A549 (cell line): ENCODE measurements around the gene FERMT3. TPM values are rescaled to one million over a fixed set of nuclear protein-coding genes. Genes with fewer than 3 reads are reported as not detected.

Experiments used
- ATAC-seq, 2 experiments: fragments of 200-7000 bp in 1 of 2; fragments of >200 bp in 1 of 2; cut with Nextera tagmentation in 1 of 2; cut with Tn5 transposase in 1 of 2; 3 replicates each; pipeline versions ENCODE4 v1.8.0 to v1.9.1; 2018 to 2020; ENCODE audit warnings: mild to moderate bottlenecking in 1 of 2, moderate library complexity in 1 of 2
- CTCF ChIA-PET: fragments of 300-600 bp; sonication (Branson Sonifier 250); formaldehyde crosslinking; extraction: SDS; loops from one replicate; lab custom pipeline; 2021; ENCODE audit warnings: antibody characterized with exemption, inconsistent platforms; lab: Yijun Ruan, JAX
- POLR2A ChIA-PET: fragments of 350-600 bp; formaldehyde crosslinking; extraction: SDS; loops from one replicate; lab custom pipeline; 2021; ENCODE audit warnings: antibody characterized with exemption, inconsistent platforms; lab: Yijun Ruan, JAX
- DNase-seq, 2 experiments: peaks; one replicate each; pipeline versions ENCODE4 v3.0.0 to v3.0.0-alpha.2; 2011 to 2016; ENCODE audit warnings: low read depth in 1 of 2, low spot score in 1 of 2
- FAIRE-seq: peaks from 2 replicates; lab custom pipeline; 2011; peaks lifted over from hg19 to GRCh38; lab: Jason Lieb, UNC
- H3K27ac ChIP-seq, 2 experiments: fragments of >200 bp; sonication (Bioruptor Twin); formaldehyde crosslinking; 3 replicates each; pipeline ENCODE4 v1.5.1; 2016 to 2017
- H3K4me1 ChIP-seq: fragments of >200 bp; sonication (Bioruptor Twin); formaldehyde crosslinking; 3 replicates; pipeline ENCODE4 v1.6.1; 2016
- H3K4me2 ChIP-seq: fragments of >200 bp; sonication (Bioruptor Twin); formaldehyde crosslinking; 3 replicates; pipeline ENCODE4 v1.6.1; 2016
- H3K4me3 ChIP-seq: fragments of >200 bp; sonication (Bioruptor Twin); formaldehyde crosslinking; 3 replicates; pipeline ENCODE4 v1.5.1; 2016
- H3K9me3 ChIP-seq: fragments of >200 bp; sonication (Bioruptor Twin); formaldehyde crosslinking; 3 replicates; pipeline ENCODE4 v1.6.1; 2016
- EHF ChIP-seq: fragments of 250-450 bp; sonication (Bioruptor Pico); IDR thresholded peaks from 2 replicates; pipeline ENCODE4 v1.5.0; 2020; ENCODE audit warnings: mild to moderate bottlenecking
- FOSB ChIP-seq: fragments of 250-450 bp; sonication (Bioruptor Pico); IDR thresholded peaks from 2 replicates; pipeline ENCODE4 v1.5.0; 2020; ENCODE audit warnings: mild to moderate bottlenecking, moderate library complexity
- FOSL2 ChIP-seq, 2 experiments: fragments of 450-650 bp in 1 of 2; fragments of >200 bp in 1 of 2; sonication (Bioruptor Twin) in 1 of 2; formaldehyde crosslinking; IDR thresholded peaks; 2 replicates each; pipeline versions ENCODE4 v1.5.0 to v1.6.1; 2016 to 2020; ENCODE audit warnings: mild to moderate bottlenecking in 1 of 2, moderate library complexity in 1 of 2
- HEYL ChIP-seq: fragments of 250-450 bp; sonication (Bioruptor Pico); IDR thresholded peaks from 2 replicates; pipeline ENCODE4 v1.8.0; 2021; ENCODE audit warnings: mild to moderate bottlenecking, moderate library complexity
- JUN ChIP-seq, 2 experiments: fragments of >200 bp; sonication (Bioruptor Twin); formaldehyde crosslinking; IDR thresholded peaks; 2 replicates in 1 of 2; 3 replicates in 1 of 2; pipeline ENCODE4 v1.6.1; 2016 to 2017
- KDM1A ChIP-seq: fragments of 200-600 bp; sonication (generic); IDR thresholded peaks from 2 replicates; pipeline ENCODE4 v1.6.1; 2016; ENCODE audit warnings: low read depth, mild to moderate bottlenecking
- WGBS: methylation state at CpG from one replicate; pipeline ENCODE4 v1.1.6; 2017; ENCODE audit errors: missing lambda C conversion rate; 5-methylcytosine and 5-hydroxymethylcytosine counted together
- polyA plus RNA-seq, 4 experiments: library from polyadenylated mRNA; depleted of rRNA in 3 of 4; stranded (reverse); fragments of >200 nt; fragmentation: RNase III in 1 of 4; extraction: RNeasy Plus Mini Kit Qiagen cat#74134 plus additional on column Dnase treatment in 1 of 4; gene quantifications; 2 replicates in 3 of 4; 3 replicates in 1 of 4; pipeline ENCODE4 v1.2.3, GENCODE V29; 2011 to 2017
- TF ChIP-seq, protein P1 (sequence below): fragments of >200 bp; sonication (Bioruptor Twin); formaldehyde crosslinking; IDR thresholded peaks from 3 replicates; pipeline ENCODE4 v1.5.1; 2016
- TF ChIP-seq, protein P2 (sequence below): IDR thresholded peaks from 2 replicates; pipeline ENCODE4 v1.6.1; 2012; ENCODE audit warnings: low read depth, borderline replicate concordance
- TF ChIP-seq, protein P3 (sequence below): fragments of 200-600 bp; sonication (generic); IDR thresholded peaks from 2 replicates; pipeline ENCODE4 v1.6.1; 2016; ENCODE audit warnings: antibody characterized with exemption, mild to moderate bottlenecking, moderate library complexity
- TF ChIP-seq, protein P4 (sequence below): fragments of 250-450 bp; sonication (Bioruptor Pico); IDR thresholded peaks from 2 replicates; pipeline ENCODE4 v1.5.0; 2020; ENCODE audit warnings: low read depth, mild to moderate bottlenecking, moderate library complexity
- TF ChIP-seq, protein P5 (sequence below): fragments of 450-650 bp; IDR thresholded peaks from 2 replicates; pipeline ENCODE4 v1.6.1; 2014; ENCODE audit warnings: antibody characterized with exemption

FERMT3 gene
- polyA plus RNA-seq, 2 of the 4 experiments (the other 2 are of a cell fraction), result 0.56 to 2.1 TPM

DNA sequence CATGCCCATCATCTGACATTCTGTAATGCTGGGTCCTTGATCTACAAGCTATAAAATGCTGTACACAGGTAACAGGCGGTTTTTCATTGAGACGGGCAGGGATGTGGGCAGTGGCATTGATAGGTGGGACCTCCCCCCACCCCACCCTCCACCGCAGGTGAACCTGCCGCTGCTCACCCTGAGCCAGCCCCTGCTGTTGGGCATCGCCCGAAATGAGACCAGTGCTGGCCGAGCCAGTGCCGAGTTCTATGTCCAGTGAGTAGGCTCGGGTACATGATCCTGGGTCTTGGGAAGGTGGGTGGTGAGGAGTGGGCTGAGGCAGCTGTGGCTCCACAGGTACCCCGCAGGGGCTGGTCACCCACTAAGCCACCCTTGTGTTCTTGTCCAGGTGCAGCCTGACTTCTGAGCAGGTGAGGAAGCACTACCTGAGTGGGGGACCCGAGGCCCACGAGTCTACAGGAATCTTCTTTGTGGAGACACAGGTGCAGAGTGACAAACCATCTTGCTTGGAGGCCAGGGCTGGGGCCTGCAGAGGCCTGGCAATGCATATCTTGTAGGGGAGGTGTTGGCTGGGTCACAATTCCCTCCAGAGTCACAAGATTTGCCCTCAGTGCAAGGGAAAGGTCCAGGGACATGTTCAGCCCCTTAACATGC is 22.7 kb downstream of the FERMT3 start:
- POLR2A ChIA-PET, result interaction anchor here (1.0 kb wide), 1 partner anchor 12 kb away, joined by 5 read pairs; the partner anchor contains the start of gene FKBP2
- H3K4me2 ChIP-seq, result no peak overlapping the region; the same call in 2 of the 3 replicates
- no peaks in the 10 kb centered on the region for H3K9me3 ChIP-seq
- peaks cover 48% of the 10 kb centered on the region for H3K4me1 ChIP-seq
- FAIRE-seq (no peak), DNase-seq (no peak), ATAC-seq (no peak)
- 78% methylated on average over 5 of the region's 12 CpGs for WGBS
- H3K4me3 ChIP-seq, result no peak overlapping the region
- H3K27ac ChIP-seq, result peak overlapping the region in 1 of 2 experiments; percentile 94; a peak in 1 of 6 replicates
- CTCF ChIA-PET, result interaction anchor here (19.9 kb wide), 1 partner anchor 26 kb away, joined by 254 read pairs; the partner anchor contains the start of gene FERMT3
- TF ChIP-seq, protein P1, sequence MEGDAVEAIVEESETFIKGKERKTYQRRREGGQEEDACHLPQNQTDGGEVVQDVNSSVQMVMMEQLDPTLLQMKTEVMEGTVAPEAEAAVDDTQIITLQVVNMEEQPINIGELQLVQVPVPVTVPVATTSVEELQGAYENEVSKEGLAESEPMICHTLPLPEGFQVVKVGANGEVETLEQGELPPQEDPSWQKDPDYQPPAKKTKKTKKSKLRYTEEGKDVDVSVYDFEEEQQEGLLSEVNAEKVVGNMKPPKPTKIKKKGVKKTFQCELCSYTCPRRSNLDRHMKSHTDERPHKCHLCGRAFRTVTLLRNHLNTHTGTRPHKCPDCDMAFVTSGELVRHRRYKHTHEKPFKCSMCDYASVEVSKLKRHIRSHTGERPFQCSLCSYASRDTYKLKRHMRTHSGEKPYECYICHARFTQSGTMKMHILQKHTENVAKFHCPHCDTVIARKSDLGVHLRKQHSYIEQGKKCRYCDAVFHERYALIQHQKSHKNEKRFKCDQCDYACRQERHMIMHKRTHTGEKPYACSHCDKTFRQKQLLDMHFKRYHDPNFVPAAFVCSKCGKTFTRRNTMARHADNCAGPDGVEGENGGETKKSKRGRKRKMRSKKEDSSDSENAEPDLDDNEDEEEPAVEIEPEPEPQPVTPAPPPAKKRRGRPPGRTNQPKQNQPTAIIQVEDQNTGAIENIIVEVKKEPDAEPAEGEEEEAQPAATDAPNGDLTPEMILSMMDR, result no peak

DNA sequence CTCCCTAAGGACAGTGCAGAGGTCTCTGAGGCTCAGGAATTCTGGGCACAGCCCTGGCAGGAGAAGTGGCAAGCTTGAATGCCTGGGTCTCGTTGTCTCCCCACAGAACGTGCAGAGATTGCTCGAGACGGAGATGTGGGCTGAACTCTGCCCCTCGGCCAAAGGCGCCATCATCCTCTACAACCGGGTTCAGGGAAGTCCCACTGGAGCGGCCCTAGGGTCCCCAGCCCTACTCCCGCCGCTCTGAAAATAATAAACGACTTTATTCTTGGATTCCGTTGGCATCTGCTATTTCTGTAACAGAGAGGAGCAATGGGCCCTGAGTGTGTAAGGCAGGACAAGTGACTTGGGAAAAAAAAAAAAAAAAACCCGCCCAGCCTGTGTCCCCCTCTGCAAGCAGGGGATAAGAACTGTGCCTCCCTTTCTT is 23.2 kb downstream of the FERMT3 start:
- ChIA-PET CTCF (interaction anchor here (19.9 kb wide), 1 partner anchor 27 kb away, joined by 254 read pairs; the partner anchor contains the start of gene FERMT3), POLR2A (interaction anchor here (1.0 kb wide), 1 partner anchor 11 kb away, joined by 5 read pairs; the partner anchor contains the start of gene FKBP2)
- WGBS, result 77% methylated on average over 13 of the region's 13 CpGs
- peak overlapping the region; percentile 94 to 95; a peak in 5 of 6 replicates for H3K27ac ChIP-seq
- no peak for ATAC-seq
- no peaks in the 10 kb centered on the region for H3K9me3 ChIP-seq
- H3K4me3 ChIP-seq, result peak overlapping the region; percentile 94
- peak overlapping the region; percentile 98 for H3K4me2 ChIP-seq
- peaks cover 45% of the 10 kb centered on the region for H3K4me1 ChIP-seq
- TF ChIP-seq, protein P2, sequence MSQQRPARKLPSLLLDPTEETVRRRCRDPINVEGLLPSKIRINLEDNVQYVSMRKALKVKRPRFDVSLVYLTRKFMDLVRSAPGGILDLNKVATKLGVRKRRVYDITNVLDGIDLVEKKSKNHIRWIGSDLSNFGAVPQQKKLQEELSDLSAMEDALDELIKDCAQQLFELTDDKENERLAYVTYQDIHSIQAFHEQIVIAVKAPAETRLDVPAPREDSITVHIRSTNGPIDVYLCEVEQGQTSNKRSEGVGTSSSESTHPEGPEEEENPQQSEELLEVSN, result no peak
- TF ChIP-seq, protein P3, sequence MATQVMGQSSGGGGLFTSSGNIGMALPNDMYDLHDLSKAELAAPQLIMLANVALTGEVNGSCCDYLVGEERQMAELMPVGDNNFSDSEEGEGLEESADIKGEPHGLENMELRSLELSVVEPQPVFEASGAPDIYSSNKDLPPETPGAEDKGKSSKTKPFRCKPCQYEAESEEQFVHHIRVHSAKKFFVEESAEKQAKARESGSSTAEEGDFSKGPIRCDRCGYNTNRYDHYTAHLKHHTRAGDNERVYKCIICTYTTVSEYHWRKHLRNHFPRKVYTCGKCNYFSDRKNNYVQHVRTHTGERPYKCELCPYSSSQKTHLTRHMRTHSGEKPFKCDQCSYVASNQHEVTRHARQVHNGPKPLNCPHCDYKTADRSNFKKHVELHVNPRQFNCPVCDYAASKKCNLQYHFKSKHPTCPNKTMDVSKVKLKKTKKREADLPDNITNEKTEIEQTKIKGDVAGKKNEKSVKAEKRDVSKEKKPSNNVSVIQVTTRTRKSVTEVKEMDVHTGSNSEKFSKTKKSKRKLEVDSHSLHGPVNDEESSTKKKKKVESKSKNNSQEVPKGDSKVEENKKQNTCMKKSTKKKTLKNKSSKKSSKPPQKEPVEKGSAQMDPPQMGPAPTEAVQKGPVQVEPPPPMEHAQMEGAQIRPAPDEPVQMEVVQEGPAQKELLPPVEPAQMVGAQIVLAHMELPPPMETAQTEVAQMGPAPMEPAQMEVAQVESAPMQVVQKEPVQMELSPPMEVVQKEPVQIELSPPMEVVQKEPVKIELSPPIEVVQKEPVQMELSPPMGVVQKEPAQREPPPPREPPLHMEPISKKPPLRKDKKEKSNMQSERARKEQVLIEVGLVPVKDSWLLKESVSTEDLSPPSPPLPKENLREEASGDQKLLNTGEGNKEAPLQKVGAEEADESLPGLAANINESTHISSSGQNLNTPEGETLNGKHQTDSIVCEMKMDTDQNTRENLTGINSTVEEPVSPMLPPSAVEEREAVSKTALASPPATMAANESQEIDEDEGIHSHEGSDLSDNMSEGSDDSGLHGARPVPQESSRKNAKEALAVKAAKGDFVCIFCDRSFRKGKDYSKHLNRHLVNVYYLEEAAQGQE, result no peak
- TF ChIP-seq EHF (CRISPR knock-in tag) (no peak), FOSL2 (IDR thresholded peaks at IDR 0.05) (no peak), FOSL2 (CRISPR knock-in tag; IDR thresholded peaks at IDR 0.05) (no peak), JUN (IDR thresholded peaks at IDR 0.05) (no peak), HEYL (CRISPR knock-in tag) (no peak), FOSB (CRISPR knock-in tag) (no peak), KDM1A (no peak)
- TF ChIP-seq, protein P4, sequence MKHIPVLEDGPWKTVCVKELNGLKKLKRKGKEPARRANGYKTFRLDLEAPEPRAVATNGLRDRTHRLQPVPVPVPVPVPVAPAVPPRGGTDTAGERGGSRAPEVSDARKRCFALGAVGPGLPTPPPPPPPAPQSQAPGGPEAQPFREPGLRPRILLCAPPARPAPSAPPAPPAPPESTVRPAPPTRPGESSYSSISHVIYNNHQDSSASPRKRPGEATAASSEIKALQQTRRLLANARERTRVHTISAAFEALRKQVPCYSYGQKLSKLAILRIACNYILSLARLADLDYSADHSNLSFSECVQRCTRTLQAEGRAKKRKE (CRISPR knock-in tag), result no peak
- TF ChIP-seq, protein P5, sequence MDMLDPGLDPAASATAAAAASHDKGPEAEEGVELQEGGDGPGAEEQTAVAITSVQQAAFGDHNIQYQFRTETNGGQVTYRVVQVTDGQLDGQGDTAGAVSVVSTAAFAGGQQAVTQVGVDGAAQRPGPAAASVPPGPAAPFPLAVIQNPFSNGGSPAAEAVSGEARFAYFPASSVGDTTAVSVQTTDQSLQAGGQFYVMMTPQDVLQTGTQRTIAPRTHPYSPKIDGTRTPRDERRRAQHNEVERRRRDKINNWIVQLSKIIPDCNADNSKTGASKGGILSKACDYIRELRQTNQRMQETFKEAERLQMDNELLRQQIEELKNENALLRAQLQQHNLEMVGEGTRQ, result no peak
- TF ChIP-seq, all 56 proteins: peak for 0
- FAIRE-seq, result no peak
- DNase-seq, result no peak
